MM.1S (cell line): ENCODE results near the gene FRA10AC1.

Experiments
- DNase-seq: peaks from one replicate; pipeline ENCODE4 v3.0.0-alpha.2; 2015
- H2AFZ ChIP-seq: fragments of 300-600 bp; sonication (generic); 2 replicates; pipeline ENCODE4 v1.6.0; 2016; ENCODE audit warnings: antibody characterized with exemption, low read length
- H3F3A ChIP-seq: fragments of 300-600 bp; sonication (generic); 2 replicates; pipeline ENCODE4 v1.6.1; 2016; ENCODE audit warnings: mild to moderate bottlenecking, antibody characterized with exemption, low read length, moderate library complexity, mixed read lengths; ENCODE audit not compliant: insufficient read depth
- H3K27ac ChIP-seq: fragments of 300-600 bp; sonication (generic); 2 replicates; pipeline ENCODE4 v1.5.1; 2016; ENCODE audit warnings: mild to moderate bottlenecking, low read length
- H3K27me3 ChIP-seq: fragments of 300-600 bp; sonication (generic); replicated peaks from 2 replicates; pipeline ENCODE4 v1.6.0; 2016; ENCODE audit warnings: low read length; ENCODE audit not compliant: insufficient read depth
- H3K36me3 ChIP-seq: fragments of 300-600 bp; sonication (generic); replicated peaks from 2 replicates; pipeline ENCODE4 v1.6.1; 2016; ENCODE audit warnings: mild to moderate bottlenecking, low read length, mixed read lengths; ENCODE audit not compliant: insufficient read depth
- H3K4me1 ChIP-seq: fragments of 300-600 bp; sonication (generic); 2 replicates; pipeline ENCODE4 v1.6.1; 2016; ENCODE audit warnings: low read length, mixed read lengths
- H3K4me2 ChIP-seq: fragments of 300-600 bp; sonication (generic); 2 replicates; pipeline ENCODE4 v1.6.0; 2016; ENCODE audit warnings: low read depth, low read length
- H3K4me3 ChIP-seq: fragments of 300-600 bp; sonication (generic); 2 replicates; pipeline ENCODE4 v1.5.1; 2016; ENCODE audit warnings: low read length, mixed read lengths
- H3K79me2 ChIP-seq: fragments of 300-600 bp; sonication (generic); 2 replicates; pipeline ENCODE4 v1.6.1; 2016; ENCODE audit warnings: mixed run types, low read length, mixed read lengths
- H3K9ac ChIP-seq: fragments of 300-600 bp; sonication (generic); 2 replicates; pipeline ENCODE4 v1.6.1; 2016; ENCODE audit warnings: low read length, mixed read lengths
- H3K9me2 ChIP-seq: fragments of 300-600 bp; sonication (generic); replicated peaks from 2 replicates; pipeline ENCODE4 v1.6.1; 2016; ENCODE audit warnings: mild to moderate bottlenecking, low read length, mixed read lengths; ENCODE audit not compliant: insufficient read depth
- H3K9me3 ChIP-seq: fragments of 300-600 bp; sonication (generic); replicated peaks from 2 replicates; pipeline ENCODE4 v1.6.1; 2016; ENCODE audit warnings: mild to moderate bottlenecking, low read length, mixed read lengths; ENCODE audit not compliant: insufficient read depth
- H4K20me1 ChIP-seq: fragments of 300-600 bp; sonication (generic); 2 replicates; pipeline ENCODE4 v1.6.1; 2016; ENCODE audit warnings: mild to moderate bottlenecking, low read length, moderate library complexity, mixed read lengths; ENCODE audit not compliant: insufficient read depth
- EZH2 ChIP-seq: fragments of 300-600 bp; sonication (generic); optimal IDR thresholded peaks from 2 replicates; pipeline ENCODE3; 2017; ENCODE audit warnings: low read depth, mild to moderate bottlenecking, antibody characterized with exemption, low read length, mixed read lengths
- EZH2phosphoT487 ChIP-seq: fragments of 300-600 bp; sonication (generic); IDR thresholded peaks from 2 replicates; pipeline ENCODE4 v1.6.1; 2018; ENCODE audit warnings: antibody characterized with exemption, low read length
- TF ChIP-seq, protein P1 (sequence below): fragments of 300-600 bp; sonication (generic); IDR thresholded peaks from 2 replicates; pipeline ENCODE4 v1.5.1; 2016; ENCODE audit warnings: antibody characterized with exemption, low read length, mixed read lengths

The FRA10AC1 gene

DNA sequence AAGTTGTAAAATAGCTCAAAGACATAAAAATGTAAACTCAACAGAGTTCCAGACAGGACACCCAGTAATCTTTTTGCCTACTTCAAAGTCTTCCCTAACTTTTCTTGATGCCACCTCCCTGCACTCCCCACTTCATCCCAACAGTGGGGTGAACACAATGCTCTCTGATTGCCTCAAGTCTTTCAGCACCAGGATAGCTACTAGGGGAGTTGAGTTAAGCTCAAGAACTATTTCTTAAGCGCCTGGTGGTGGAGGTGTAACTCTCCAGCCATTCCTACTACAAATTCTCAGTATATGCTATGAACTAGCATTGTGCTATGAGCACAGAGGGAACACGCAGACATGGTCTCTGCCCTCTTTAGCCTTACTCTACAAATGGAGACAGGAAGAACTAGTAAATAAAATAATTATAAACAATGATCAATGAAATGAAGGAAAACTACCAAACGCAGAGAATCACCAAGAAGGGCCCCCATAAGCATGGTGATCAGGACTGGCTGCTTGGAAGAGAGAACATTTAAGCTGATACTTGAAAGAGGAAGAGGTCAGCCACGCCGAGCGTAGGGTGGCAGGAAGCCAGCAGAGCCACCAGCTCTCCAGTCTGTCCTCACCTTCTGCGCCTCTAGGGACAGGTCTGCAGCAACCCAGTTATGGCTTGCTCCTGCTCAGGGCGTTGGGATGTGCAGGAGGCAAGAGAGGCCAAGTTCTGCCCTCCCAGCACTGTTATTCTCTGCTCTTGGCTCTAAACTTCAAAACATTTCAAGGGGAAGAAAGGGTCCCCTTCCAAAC lies 16.7 kb upstream of the FRA10AC1 start:
- no peak overlapping the region for H3K4me2 ChIP-seq
- TF ChIP-seq, protein P1, sequence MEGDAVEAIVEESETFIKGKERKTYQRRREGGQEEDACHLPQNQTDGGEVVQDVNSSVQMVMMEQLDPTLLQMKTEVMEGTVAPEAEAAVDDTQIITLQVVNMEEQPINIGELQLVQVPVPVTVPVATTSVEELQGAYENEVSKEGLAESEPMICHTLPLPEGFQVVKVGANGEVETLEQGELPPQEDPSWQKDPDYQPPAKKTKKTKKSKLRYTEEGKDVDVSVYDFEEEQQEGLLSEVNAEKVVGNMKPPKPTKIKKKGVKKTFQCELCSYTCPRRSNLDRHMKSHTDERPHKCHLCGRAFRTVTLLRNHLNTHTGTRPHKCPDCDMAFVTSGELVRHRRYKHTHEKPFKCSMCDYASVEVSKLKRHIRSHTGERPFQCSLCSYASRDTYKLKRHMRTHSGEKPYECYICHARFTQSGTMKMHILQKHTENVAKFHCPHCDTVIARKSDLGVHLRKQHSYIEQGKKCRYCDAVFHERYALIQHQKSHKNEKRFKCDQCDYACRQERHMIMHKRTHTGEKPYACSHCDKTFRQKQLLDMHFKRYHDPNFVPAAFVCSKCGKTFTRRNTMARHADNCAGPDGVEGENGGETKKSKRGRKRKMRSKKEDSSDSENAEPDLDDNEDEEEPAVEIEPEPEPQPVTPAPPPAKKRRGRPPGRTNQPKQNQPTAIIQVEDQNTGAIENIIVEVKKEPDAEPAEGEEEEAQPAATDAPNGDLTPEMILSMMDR, result no peak
- TF ChIP-seq EZH2 (no peak), EZH2phosphoT487 (no peak)
- no peaks in the 10 kb centered on the region for H4K20me1 ChIP-seq
- H3K9me2 ChIP-seq, result no peaks in the 10 kb centered on the region
- no peak overlapping the region for H2AFZ ChIP-seq
- H3K27ac ChIP-seq, result no peak overlapping the region
- no peaks in the 10 kb centered on the region for H3K9me3 ChIP-seq
- DNase-seq, result no peak
- H3K36me3 ChIP-seq, result no peaks in the 10 kb centered on the region
- no peak overlapping the region for H3K9ac ChIP-seq
- H3K27me3 ChIP-seq, result no peaks in the 10 kb centered on the region
- no peaks in the 10 kb centered on the region for H3F3A ChIP-seq
- no peaks in the 10 kb centered on the region for H3K79me2 ChIP-seq
- no peaks in the 10 kb centered on the region for H3K4me1 ChIP-seq
- H3K4me3 ChIP-seq, result no peak overlapping the region

DNA sequence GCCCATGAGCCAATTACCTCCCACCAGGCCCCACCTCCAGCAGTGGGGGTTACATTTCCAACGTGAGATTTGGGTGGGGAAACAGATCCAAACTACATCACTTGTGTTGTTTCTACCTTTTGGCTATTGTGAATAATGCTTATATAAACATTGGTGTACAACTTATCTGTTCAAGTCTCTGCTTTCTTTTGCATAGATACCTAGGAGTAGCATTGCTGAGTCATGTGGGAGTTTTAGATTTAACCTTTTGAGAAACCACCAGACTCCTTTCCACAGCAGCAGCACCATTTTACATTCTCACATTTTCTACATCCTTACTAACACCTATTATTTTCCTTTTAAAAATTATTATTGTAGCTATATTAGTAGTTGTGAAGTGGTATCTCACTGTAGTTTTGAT lies 14.4 kb upstream of the FRA10AC1 start:
- no peaks in the 10 kb centered on the region for H4K20me1 ChIP-seq
- H3F3A ChIP-seq, result no peaks in the 10 kb centered on the region
- H2AFZ ChIP-seq, result no peak overlapping the region
- H3K9ac ChIP-seq, result no peak overlapping the region
- no peaks in the 10 kb centered on the region for H3K27me3 ChIP-seq
- no peak overlapping the region for H3K27ac ChIP-seq
- DNase-seq, result no peak
- no peaks in the 10 kb centered on the region for H3K79me2 ChIP-seq
- H3K36me3 ChIP-seq, result no peaks in the 10 kb centered on the region
- H3K9me2 ChIP-seq, result no peaks in the 10 kb centered on the region
- H3K4me2 ChIP-seq, result no peak overlapping the region
- no peak for TF ChIP-seq EZH2phosphoT487
- TF ChIP-seq EZH2, result no peak
- TF ChIP-seq, protein P1, result no peak
- no peaks in the 10 kb centered on the region for H3K9me3 ChIP-seq
- no peaks in the 10 kb centered on the region for H3K4me1 ChIP-seq
- no peak overlapping the region for H3K4me3 ChIP-seq

- Histone ChIP-seq H3K79me2 (no peaks in the 10 kb centered on the region), H2AFZ (no peak overlapping the region), H3K9ac (no peak overlapping the region), H3K9me2 (no peaks in the 10 kb centered on the region), H3K4me1 (no peaks in the 10 kb centered on the region), H3K27ac (no peak overlapping the region), H3K4me2 (no peak overlapping the region), H4K20me1 (no peaks in the 10 kb centered on the region), H3F3A (no peaks in the 10 kb centered on the region), H3K4me3 (no peak overlapping the region), H3K36me3 (no peaks in the 10 kb centered on the region), H3K27me3 (no peaks in the 10 kb centered on the region), H3K9me3 (no peaks in the 10 kb centered on the region)
- DNase-seq, result no peak
- no peak for TF ChIP-seq EZH2
- TF ChIP-seq, protein P1, result no peak
Observed at GRCh38 chr10:93715345-93715744, 13.0 kb upstream of the FRA10AC1 start.
